Esophagus squamous epithelium (tissue), 4 donors: ENCODE results near the gene SRC.

Experiments used
- CTCF ChIP-seq, 6 experiments: fragments of 450-650 bp in 4 of 6; fragments of 200-600 bp in 2 of 6; sonication (generic) in 2 of 6; IDR thresholded peaks; one replicate each; pipeline ENCODE4 v1.5.1; 2016 to 2019; ENCODE audit warnings: antibody characterized with exemption in 6 of 6, mild to moderate bottlenecking in 4 of 6, moderate library complexity in 4 of 6
- POLR2A ChIP-seq, 4 donors: fragments of 450-650 bp; IDR thresholded peaks; one replicate each; pipeline ENCODE4 v1.6.1; 2017; ENCODE audit warnings: antibody characterized with exemption in 4 of 4, mild to moderate bottlenecking in 4 of 4, moderate library complexity in 3 of 4

DNA sequence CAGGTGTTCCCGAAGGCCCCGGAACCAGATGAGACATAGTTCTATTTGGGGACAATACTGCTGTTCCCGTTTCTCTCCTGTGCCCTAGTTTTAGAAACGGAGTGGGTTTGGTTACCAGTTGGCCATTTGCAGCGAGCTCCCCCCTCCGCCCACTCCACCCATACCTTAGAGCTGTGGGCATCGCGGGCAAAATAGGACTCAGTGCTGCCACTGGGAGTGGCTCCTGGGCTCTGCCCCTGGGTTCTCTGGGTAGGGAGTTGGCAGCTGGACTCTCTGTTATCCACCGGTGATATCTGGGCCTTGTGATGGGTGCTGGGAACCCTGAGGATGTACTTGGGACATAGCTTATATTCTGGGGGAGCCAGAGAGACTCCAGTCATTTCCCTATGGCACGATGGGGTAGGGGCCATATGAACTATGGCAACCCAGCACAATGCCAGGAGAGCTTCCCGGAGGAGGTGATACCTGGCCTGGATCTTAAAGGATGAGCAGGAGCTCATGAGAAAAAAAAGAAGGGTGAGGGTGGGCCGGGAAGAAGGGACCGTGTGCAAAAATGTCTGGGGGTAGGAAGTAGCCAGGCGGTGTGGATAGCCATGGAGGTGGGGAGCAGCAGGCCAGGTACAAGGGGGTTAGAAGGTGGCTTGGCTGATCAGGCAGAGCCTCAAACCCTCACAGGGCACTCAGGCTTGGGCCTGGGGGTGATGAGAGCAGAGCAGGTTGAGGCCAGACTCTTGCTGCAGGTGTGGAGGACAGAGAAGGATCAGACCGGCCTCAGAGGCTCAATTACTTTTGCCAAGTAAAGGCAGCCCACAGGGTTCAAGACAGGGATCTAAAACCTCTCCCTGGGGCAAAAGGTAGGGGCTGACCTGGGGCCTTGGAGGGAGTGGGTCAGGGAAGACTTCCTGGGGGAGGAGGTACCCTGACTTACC, 9.6 kb downstream of the SRC start:
- no peak for TF ChIP-seq CTCF (IDR thresholded peaks at IDR 0.05)
- no peak for TF ChIP-seq POLR2A (IDR thresholded peaks at IDR 0.05)
